PC-9 (cell line): ENCODE data around the gene BCKDHA.

ENCODE experiments used
- EZH2 ChIP-seq: fragments of 200-600 bp; sonication (generic); IDR thresholded peaks from 2 replicates; pipeline ENCODE4 v1.8.0; 2017; ENCODE audit warnings: antibody characterized with exemption, low read depth
- TF ChIP-seq, protein P1 (sequence below): fragments of 200-600 bp; sonication (generic); conservative IDR thresholded peaks from 2 replicates; pipeline ENCODE4 v1.6.1; 2017; ENCODE audit warnings: mixed run types, antibody characterized with exemption, mild to moderate bottlenecking, moderate library complexity

DNA sequence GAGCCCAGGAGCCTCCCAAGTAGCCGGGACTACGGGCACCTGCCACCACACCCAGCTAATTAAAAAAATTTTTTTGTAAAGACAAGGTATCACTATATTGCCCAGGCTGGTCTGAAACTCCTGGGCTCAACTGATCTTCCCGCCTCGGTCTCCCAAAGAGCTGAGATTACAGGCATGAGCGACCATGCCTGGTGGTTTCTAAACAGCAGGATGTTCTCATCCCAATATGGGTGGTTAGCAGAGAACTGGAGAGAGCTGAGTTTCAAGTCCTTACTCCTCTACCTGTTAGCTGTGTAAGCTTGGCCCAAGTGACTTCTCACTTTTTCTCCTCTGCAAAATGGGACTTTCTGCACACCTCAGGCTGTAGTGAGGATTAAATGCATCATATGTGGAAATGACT is 13.3 kb upstream of the BCKDHA start:
- TF ChIP-seq, protein P1, sequence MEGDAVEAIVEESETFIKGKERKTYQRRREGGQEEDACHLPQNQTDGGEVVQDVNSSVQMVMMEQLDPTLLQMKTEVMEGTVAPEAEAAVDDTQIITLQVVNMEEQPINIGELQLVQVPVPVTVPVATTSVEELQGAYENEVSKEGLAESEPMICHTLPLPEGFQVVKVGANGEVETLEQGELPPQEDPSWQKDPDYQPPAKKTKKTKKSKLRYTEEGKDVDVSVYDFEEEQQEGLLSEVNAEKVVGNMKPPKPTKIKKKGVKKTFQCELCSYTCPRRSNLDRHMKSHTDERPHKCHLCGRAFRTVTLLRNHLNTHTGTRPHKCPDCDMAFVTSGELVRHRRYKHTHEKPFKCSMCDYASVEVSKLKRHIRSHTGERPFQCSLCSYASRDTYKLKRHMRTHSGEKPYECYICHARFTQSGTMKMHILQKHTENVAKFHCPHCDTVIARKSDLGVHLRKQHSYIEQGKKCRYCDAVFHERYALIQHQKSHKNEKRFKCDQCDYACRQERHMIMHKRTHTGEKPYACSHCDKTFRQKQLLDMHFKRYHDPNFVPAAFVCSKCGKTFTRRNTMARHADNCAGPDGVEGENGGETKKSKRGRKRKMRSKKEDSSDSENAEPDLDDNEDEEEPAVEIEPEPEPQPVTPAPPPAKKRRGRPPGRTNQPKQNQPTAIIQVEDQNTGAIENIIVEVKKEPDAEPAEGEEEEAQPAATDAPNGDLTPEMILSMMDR: no peak
- TF ChIP-seq EZH2: no peak
